Stimulated activated CD4-positive, alpha-beta T cell treated with anti-CD3 and anti-CD28 coated beads, Interleukin-2, amount 100 ng/mL, for 4 hours (primary cell): ENCODE data around the gene APC2.
"Not testable (repeated sequence)": the region's sequence is repeated elsewhere in the genome, so short reads cannot be mapped to it uniquely, and the experiment has no call there.

Source experiments
- DNase-seq: peaks from one replicate; pipeline ENCODE4 v3.0.0-alpha.2; 2020; ENCODE audit warnings: low read depth

The APC2 gene

DNA sequence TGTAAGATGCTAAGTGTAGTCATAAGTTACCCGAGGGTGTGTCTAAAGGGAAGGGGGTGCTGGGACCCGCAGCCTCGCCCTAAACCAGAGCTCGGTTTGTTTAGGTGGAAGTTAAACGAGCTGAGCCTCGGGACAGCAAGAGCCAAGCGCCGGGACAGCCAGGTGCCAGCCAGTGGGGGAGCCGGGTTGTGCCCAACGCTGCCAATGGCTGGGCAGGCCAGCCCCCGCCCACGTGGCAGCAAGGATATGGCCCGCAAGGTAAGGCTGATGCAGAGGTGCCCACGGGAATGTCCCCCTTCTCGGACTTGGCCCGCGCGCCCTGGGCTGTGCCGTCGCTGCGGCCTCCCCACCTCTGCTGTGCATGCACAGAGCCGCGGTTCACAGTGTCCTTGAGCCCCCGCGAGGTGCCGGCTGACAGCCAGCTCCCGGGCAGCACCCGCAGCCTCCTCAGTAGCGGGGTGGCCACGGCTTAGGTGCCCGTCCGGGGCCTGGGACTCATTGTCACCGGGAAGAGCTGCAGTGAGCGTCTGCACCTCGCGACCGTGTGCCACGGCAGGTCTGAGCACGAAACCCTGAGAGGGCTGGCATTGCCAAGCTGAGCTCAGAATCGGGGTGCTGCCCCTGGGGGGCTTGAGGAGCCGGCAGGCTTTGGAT is 21.1 kb upstream of the APC2 start:
- no peak for DNase-seq

DNA sequence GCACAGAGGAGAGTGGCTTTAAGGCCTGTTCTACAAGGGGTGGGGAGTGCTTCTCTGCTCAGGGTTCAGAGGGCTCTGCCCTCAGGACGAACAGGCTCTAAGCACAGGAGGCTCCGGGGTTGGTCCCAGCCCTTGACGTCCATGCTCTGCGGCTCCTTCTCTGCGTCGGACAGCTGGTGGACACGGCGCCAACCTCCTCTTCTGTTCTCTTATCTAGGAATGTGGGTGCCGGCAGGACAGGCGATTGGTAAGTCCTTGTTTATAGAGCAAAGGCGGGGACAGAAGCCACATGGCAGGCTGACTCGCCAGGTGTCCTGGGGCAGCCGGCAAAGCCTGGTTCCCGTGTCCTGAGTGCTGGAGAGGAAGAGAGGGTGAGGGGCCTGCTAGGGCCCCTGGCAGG is 20.2 kb upstream of the APC2 start:
- DNase-seq: no peak

DNA sequence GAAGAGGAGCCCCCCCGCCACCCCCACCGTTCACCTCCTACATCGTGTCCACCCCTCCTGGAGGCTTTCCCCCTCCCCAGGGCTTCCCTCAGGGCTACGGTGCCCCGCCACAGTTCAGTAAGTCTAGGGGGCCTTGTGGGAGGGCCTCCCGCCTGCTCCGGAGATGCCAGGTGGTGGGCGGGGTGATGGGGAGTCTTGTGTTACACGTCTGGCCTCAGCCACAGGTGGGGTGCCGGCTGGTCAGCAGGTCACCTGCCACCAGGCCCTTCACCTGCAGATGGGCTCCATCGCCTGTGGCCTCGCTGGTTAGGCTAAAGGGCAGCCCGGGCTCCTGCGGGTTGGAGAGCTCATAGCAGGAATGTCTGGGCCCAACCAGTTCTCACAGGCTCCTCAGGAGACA is 19.7 kb upstream of the APC2 start:
- DNase-seq: no peak

DNA sequence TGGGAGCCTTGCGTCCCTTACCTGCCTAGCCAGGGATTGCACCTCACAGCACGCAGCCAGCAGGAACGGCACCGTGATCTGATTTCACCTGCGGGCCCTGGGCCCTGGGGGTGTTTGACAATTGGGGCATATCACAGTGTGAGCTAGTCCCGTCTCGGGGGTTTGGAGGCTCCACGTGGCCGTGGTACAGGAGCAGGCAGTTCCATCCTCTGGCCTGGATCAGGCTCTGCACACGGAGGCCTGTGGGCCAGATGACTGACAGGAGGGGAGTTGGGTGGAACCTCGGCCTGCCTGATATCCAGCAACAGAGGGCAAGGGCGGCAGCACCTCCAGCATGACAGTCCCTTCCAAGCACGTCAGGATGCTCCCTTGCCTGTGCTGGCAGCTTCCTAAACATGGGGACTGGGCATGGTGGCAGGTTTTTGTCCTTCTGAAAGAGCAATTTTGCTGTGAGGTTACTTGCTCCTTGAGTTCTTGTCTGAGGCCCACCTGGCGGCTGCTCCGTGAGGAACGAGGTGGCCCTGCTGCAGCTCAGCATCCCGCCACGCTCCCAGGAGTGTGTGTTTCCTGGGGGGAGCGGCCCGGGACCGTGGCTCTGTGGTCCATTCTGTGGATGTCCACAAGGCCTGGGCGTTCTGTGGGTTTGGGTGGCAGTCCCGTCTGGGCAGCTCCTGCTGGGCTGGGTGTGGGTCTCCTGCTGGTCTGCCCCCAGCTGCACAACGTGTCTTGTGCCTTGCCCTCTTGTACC is 18.0 kb upstream of the APC2 start:
- no peak for DNase-seq

DNA sequence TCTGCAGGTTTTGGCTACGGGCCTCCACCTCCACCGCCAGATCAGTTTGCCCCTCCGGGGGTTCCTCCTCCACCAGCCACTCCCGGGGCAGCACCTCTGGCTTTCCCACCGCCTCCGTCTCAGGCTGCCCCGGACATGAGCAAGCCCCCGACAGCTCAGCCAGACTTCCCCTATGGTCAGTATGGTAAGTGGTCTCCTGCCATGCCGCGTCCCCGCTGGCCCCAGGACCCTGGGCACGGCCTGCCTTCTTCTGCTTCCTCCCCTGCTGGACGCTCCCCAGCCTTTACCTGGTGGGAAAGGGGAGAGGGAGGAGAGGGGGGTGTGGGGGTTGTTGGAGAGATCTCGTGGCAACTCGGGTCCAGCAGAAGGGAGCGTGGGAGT is 17.4 kb upstream of the APC2 start:
- DNase-seq: no peak

DNA sequence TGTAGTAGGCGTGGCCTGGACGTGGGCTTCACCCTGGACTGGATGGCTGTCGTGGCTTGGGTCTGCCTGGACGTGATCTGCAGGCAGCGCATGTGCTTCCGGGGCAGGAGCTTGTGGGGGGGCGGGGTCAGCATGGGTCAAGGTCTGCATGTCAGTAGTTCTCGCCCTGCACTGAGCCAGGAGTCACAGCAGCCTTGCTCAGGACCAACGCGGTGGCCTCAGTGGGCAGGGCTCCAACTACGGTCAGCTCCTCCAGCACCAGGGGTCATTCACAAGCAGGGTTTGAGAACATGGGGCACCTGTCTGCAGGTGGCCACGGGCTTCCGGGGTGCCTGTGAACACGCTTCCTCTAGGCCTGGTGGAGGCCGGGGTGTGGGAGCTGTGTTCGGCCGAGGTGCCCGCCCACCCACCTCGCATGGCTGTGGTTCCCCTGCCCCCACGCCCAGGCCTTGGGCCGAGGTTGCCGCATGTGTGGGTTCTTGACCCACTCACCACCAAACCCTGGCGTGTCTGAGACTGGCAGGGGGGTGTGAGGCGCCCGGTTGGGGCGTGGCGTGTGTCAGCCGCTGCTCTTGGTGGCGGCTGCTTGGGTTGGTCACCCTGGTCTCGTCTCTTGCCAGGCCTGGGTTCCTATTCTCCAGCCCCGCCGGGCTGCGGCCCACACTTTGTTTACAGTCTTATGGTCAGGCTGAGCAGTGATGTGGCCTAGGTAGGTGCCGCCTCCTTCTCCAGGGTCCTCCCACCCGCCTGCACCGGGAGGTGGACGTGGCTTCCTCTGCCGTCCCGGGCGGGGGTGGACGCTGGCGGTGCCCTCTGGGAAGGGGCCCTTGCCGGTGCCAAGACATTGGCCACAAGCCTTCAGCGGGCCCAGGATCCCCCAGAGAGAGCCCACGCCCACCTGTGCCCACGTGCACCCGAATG is 16.5 kb upstream of the APC2 start:
- no peak for DNase-seq

DNA sequence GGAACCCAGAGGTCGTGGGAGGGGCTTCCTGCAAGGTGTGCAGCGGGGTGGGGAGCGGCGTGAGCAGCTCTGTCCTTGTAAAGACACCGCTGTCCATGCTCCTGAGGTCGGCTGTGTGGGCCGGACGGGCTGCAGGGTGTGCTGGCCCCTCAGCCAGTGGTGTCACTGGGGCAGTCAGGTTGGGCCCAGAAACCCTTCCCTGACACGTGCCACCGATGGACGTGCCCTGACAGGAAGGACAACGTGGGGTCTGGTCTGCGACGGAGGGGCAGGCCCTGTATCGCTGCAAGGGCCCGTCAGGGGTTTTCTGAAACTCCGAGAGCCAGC is 15.9 kb upstream of the APC2 start:
- DNase-seq: no peak

DNA sequence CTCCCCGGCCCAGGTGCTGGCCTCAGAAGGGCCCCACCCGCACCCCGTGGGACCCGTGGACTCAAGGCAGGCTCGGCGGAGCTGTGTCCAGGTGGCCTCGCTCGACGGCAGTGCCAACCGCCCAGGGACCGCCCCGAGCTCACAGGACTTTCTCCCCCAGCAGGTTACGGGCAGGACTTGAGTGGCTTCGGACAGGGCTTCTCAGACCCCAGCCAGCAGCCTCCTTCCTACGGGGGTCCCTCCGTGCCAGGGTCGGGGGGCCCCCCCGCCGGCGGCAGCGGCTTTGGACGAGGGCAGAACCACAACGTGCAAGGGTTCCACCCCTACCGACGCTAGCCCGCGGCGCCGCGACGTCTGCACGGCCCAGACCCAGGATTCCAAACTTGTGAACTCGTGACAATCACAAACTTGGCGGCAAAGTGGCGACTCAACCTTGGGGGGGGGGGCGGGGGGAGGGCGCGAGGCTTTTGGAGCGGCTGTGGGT is 15.3 kb upstream of the APC2 start:
- no peak for DNase-seq

DNA sequence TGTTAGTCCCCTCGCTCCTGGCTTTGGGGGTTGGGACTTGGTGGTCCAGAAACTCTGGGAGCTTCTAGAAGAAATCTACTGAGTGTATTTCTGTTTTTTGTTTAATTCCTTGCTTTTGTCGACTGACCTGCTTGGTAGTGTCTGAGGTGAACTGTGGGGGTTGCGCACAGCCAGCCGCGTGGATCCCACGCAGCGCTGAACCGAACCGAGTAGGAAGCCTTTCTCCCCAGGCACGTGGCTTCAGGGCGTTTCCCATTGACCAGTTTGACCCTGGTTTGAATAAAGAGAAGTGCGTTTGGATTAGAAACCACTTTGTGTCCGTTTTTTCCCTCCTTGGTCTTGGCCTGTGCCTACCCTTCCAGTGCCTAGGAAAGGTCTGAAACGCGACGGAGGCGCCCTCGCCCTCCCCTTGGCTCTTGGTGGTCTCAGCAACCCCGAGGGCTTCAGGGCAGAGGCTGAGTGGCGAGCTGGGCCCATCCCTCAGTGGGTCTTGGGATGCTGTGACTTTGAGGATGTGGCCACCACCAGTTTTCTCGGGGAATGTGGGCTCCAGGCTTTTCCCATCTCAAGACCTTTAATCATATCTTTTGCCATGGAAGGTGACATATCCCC is 14.4 kb upstream of the APC2 start:
- no peak for DNase-seq

DNA sequence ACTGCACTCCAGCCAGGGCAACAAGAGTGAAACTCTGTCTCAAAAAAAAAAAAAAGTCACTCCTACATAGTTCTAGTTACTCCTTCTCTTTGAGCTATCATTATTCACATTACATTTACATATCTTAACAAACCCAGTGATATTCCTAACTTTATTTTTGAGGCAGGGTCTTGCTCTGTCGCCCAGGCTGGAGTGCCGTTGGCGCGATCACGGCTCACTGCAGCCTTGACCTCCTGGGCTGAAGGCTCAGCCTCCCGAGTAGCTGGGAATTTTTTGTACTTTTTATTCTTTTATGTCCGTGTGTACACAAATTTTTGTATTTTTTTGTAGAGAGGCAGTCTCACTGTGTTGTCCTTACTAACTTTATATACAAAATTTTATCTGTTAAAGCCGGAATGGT is 12.3 kb upstream of the APC2 start:
- no peak for DNase-seq

DNA sequence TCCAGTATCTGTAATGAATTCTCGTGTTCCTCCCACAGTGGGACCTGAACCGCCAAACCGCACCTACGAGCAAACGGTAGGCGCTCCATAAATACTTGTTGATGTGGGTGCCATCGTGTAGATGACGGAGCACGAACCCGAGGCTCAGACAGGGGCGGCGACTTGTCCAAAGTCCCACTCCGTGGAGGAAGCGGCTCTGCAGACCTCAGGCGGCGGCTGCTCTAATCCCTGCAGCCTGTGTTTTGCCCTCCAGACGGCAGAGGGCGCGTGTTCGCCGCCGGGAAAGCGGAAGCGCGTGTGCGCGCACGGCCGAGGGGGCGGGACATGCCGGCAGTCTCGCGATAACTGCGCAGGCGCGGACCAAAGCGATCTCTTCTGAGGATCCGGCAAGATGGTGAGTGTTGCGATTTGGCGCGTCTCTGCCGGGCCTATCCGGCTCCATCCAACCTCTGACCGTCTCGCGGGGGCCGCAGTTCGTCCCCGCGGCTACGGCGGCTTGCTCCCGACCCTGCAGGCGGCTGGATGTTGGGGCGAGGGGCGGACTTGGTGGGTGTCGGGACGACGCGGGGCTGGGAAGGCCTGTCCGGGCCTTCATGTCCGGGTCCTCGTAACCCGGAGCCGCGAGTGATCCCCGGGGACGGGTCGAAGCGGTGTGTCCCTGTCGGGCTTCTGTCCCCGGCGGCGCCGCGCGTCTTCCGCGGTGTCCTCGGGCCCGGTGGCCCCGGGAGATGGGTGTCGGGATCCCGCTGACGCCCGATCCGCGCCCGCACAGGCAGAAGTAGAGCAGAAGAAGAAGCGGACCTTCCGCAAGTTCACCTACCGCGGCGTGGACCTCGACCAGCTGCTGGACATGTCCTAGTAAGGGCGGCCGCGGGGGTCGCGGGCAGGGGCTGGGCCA is 11.6 kb upstream of the APC2 start, which contains the start of gene RPS15:
Gene RPS15 (plus strand): TSS at position 362 of the 898 bp plus-strand sequence. CDS start 30 bp downstream, at position 392.
- DNase-seq: peak; percentile 92

DNA sequence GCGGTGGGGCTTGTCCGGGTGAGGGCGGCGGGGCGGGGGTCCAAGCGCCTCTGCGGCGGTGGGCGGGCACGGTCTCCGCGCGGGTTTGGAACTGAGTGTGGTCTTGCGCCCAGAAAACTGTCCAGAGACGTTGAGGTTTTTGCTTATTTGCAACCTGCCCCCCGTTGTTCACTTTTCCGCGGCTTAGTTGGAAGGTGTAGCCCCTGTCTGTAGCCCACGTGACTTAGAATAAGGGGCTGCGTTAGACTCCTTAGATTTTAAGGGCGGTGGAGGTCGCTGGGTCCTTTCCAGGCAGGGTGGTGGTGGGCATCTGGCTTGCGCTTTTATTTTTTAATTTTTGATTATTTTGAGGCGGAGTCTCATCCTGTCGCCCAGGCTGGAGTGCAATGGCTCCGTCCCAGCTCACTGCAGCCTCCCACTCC is 11.0 kb upstream of the APC2 start:
- DNase-seq: no peak

DNA sequence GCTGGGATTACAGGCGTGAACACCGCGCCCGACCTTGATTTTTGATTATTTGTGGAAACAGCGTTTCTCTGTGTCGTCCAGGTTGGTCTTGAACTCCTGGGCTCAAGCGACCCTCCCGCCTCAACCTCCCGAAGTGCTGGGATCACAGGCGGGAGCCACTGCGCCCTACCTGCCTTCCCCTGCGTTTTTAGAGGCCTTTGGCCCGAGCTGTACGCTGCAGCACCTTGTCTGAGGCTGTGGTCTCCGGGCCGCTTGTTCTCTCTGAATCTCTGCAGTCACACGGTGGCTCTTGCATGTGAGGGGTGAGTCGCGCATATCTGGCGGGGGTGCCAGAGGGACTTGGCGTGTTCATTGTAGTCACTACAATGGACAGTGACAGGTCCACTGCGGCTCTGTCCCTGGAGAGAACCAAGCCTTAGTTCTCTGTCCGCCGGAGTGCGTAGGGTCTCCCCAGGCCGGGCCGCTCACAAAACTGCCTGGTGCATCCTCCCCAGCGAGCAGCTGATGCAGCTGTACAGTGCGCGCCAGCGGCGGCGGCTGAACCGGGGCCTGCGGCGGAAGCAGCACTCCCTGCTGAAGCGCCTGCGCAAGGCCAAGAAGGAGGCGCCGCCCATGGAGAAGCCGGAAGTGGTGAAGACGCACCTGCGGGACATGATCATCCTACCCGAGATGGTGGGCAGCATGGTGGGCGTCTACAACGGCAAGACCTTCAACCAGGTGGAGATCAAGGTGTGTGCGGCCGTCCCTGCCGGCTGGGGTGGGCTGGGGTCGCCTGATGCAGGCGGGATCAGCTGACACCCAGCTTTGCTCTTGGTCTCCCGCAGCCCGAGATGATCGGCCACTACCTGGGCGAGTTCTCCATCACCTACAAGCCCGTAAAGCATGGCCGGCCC is 10.2 kb upstream of the APC2 start:
- not testable (repeated sequence) for DNase-seq

DNA sequence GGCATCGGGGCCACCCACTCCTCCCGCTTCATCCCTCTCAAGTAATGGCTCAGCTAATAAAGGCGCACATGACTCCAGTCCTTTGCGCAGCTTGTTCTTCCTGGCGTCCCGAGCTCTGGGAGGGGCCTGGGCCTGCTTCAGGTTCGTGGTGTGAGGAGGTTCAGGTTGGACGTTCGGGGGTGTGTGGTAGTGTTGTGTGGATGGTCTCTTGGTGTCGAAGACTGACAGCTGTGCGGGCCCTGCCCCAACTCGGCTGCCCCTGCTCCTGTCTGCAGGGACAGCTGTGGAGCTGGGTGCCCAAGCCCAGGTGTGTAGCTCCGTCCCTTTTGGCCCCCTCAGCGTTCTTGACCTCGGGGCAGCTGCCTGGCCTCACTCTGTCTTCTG is 9.5 kb upstream of the APC2 start:
- DNase-seq: no peak

DNA sequence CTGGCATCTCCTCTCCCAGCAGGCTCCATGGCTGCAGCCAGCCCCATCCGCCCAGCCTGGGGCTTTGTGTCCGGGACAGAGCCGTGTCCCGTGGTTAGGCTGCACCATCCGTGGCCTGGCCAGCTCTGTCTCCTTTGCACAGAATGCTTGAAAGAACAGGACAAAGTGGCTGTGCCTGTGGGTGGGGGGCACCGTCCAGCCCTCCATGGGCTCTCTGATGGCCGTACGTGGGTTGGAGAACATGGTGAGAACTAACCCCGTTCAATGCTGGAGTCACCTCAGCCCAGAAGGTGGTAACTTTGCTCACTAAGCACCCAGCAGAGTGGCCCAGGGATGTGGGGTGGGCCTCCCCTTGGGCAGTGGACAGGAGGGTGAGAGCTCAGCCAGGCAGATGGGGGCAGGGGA is 8.9 kb upstream of the APC2 start:
- no peak for DNase-seq

DNA sequence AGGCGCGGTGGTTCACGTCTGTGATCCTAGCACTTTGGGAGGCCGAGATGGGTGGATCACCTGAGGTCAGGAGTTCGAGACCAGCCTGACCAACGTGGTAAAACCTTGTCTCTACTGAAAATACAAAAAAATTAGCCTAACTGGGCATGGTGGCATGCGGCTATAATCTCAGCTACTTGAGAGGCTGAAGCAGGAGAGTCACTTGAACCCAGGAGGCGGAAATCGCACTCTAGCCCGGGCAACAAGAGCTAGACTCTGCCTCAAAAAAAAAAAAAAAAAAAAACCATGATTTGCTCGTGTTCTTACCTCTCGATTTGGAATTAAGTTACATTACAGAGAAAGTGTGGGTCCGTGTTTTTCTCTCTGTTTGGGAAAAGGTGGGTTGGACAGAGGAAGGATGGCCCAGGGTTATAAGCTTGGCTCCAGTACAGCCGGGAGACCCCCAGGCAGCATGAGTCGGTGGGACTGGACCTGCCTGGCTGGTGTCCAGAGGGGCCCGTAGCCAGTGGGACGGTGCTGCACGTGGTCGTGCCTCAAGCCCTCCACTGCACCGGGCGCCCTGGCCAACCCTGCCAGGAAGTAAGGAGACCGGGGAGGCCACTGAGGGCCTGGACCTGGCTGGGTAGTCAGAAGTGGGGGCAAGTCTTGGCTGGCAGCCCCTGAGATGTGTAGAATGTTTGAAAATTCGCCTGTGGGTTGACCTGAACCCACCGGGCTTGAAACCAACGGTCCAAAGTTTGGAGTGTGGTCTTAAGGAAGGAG is 8.1 kb upstream of the APC2 start:
- no peak for DNase-seq

DNA sequence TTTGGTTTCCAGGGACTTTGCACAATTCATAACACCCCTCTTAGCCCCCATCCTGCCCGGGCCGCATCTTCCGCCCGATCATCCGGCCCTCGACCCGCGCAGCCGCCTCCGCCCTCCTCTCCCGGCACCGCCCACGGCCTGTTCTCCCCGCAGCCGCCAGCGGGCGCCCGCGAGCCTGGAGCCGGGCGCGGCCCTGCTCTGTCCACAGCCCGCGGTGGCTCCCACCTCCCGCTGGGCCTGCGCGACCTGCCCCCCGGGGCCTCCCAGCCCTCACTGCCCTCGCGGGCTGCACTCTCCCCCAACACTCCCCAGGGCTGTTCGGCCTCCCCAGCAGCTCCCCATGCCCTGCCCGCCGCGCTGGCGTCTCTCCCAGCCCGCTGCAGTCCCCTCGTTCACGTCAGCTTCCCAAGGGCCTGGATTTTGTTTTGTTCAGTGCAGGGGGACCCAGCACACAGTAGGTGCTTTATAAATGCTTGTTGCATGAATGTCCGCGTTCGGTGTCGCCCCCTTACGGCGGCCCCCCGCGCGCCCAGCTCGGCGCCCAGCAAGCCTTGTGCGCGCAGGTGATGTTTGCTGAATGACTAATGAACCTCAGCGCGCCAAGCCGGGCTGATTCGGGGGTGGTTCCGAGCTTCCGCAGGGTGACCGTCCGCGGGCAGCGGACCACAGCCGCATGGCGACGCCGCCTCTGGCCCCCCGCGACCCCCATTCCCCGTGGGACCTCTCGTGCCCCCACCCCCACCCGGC is 4.6 kb upstream of the APC2 start:
- peak; percentile 62 for DNase-seq

DNA sequence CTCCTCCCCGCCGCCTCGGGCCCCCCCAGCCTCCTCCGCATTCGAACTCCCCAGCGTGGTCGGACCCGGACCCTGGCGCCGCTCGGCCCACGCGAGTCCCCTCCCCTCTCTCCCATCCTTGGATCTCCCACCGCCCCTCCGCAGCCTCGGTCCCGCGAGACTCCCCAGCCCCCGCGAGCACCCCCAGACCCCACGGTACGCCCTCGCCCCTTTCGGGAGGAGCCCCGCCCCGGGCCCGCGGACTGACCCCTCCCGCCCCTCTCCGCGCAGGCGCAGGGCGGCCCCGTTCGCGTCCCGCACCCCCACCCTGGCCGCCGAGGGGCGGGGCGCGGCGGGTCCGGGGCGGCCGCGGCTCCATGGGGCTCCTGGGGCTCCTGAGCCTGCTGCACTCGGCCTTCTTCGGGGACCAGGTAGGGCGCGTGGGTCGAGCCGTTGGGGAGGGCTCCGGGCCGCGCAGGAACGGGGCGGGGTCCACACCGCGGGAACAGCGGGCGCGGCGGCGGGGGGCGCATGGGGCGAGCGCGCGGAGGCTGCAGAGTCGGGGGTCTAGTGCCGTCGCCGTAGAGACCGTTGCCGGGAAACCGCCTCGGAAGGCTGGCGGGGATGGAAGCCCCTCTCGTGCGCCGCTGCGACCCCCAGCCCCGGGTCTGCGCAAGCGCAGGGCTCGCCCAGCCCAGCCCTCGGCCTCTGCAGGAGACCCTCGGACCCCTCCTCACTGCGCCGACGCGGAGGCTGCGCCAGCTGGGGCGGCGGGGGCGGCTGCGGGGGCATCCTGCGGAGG is 3.8 kb upstream of the APC2 start:
- DNase-seq: no peak
